GM12892 (cell line): ENCODE measurements around the gene PRKN.

ENCODE experiments used
- POLR2A ChIP-seq: IDR thresholded peaks from 2 replicates; pipeline ENCODE4 v1.6.1; 2011; ENCODE audit warnings: low read depth, low read length, control low read depth
- TAF1 ChIP-seq: IDR thresholded peaks from 2 replicates; pipeline ENCODE4 v1.6.1; 2011; ENCODE audit warnings: low read depth, mild to moderate bottlenecking, control low read depth, low read length, borderline replicate concordance

GRCh38 chr6:161833099-161833860 lies 894.3 kb downstream of the PRKN start:
- no peak for TF ChIP-seq POLR2A
- TF ChIP-seq TAF1 = no peak
